Measurements from ENCODE around the gene CFAP161. TPM values are rescaled to one million over a fixed set of nuclear protein-coding genes. Genes with fewer than 3 reads are reported as not detected.
A peak's percentile ranks its signal among the peaks of the same experiment; 100 is the strongest.

CFAP161 gene
- total and polyA plus RNA-seq, 2 donors from 2014 or later, result 0.50 TPM; not detected in 1

DNA sequence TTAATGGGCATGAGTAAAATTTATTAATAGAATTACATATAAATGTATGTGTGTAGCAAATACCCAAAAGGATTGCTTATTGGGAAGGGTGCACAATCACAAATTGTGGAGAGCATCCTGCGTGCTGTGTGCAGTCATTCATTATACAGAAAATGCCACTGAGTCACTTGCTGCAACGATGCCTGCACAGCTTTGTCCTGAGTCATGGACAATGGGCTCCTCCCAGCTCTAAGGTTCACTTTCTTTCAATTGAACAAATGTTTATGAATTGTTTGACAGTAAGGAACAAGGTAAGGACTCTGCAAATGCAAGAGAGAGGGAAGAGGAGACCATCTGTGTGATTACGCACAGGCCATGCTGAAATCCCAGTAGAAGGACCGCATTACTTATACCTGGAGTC, 18.7 kb downstream of the CFAP161 start:
- FAIRE-seq, result no peak

DNA sequence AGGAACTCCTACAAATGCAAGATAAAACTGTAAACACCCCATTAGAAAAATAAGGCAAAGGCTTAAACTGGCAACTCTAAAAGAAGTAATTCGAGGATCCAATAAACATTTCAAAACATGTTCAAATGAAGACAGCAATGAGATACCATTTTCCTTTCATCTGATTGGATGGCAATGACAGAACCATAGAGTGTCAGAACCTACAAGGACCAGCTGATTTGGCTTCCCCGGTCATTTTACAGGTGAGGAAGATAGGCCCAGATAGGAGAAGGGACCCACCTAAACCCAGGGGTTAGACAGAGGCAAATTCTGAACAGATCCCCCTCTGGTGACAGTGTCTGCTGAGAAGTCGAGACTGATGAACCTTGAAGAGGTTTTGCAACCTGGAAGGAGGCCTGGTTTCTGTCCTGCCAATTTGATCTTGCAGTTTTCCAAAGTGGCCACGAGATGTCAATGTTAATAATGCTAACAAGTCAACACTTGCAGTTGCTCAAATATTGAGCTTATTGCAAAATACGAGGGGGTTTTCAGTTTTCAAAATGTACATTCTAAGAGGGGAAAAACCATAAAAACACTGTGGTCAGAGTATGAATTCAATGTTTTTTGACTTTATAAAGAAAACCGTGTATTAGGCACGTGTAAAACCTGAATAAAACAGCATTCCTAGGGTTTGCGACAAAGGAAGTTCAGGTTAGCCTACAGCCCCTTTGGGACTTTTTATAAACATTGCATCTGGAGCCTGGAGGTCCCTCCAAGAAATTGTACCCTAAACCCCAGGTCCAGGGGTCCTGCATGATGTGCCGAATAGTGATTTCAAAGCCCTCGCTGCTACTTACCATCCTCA, 21.5 kb downstream of the CFAP161 start:
- no peaks in the 10 kb centered on the region for H3K9me3 ChIP-seq (ENCODE audit: control insufficient read depth in 2 of 3, insufficient read depth in 1 of 3, low read length in 3 of 3)
- H3K9ac ChIP-seq (ENCODE audit: low read length in 3 of 3), result no peak overlapping the region
- FAIRE-seq (no peak), DNase-seq (peak in 2 of 5 donors; percentile 14 to 41)
- intact Hi-C loops (cut with DNase I), result loop anchor here (10.0 kb wide), 1 partner anchor 109 kb away; no protein-coding TSS in a partner anchor
- H3K4me3 ChIP-seq (ENCODE audit: low read length in 3 of 3), result no peak overlapping the region
- TF ChIP-seq, protein P1, sequence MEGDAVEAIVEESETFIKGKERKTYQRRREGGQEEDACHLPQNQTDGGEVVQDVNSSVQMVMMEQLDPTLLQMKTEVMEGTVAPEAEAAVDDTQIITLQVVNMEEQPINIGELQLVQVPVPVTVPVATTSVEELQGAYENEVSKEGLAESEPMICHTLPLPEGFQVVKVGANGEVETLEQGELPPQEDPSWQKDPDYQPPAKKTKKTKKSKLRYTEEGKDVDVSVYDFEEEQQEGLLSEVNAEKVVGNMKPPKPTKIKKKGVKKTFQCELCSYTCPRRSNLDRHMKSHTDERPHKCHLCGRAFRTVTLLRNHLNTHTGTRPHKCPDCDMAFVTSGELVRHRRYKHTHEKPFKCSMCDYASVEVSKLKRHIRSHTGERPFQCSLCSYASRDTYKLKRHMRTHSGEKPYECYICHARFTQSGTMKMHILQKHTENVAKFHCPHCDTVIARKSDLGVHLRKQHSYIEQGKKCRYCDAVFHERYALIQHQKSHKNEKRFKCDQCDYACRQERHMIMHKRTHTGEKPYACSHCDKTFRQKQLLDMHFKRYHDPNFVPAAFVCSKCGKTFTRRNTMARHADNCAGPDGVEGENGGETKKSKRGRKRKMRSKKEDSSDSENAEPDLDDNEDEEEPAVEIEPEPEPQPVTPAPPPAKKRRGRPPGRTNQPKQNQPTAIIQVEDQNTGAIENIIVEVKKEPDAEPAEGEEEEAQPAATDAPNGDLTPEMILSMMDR (IDR thresholded peaks at IDR 0.05; ENCODE audit: borderline replicate concordance, extremely low read depth, insufficient read depth), result peak; percentile 57
- peaks cover 0 to 3% (median 0%) of the 10 kb centered on the region in 3 donors for H3K4me1 ChIP-seq (ENCODE audit: control insufficient read depth in 2 of 3, insufficient read depth in 2 of 3, low read depth in 1 of 3, low read length in 3 of 3)
- no peak overlapping the region for H3K27ac ChIP-seq (ENCODE audit: low read depth in 2 of 2, low read length in 2 of 2)
- H3K36me3 ChIP-seq (ENCODE audit: control insufficient read depth in 2 of 3, insufficient read depth in 3 of 3, low read length in 3 of 3), result no peaks in the 10 kb centered on the region
- H3K27me3 ChIP-seq (ENCODE audit: control insufficient read depth, insufficient read depth, low read length), result no peaks in the 10 kb centered on the region

More for the DNA sequence above, 18.7 kb downstream of the CFAP161 start:
- intact Hi-C loops (cut with DNase I), result loop anchor here (10.0 kb wide), 1 partner anchor 112 kb away; no protein-coding TSS in a partner anchor
- Histone ChIP-seq H3K27me3 (ENCODE audit: control insufficient read depth, insufficient read depth, low read length) (no peaks in the 10 kb centered on the region), H3K4me3 (ENCODE audit: low read length in 3 of 3) (no peak overlapping the region), H3K9me3 (ENCODE audit: control insufficient read depth in 2 of 3, insufficient read depth in 1 of 3, low read length in 3 of 3) (no peaks in the 10 kb centered on the region), H3K27ac (ENCODE audit: low read depth in 2 of 2, low read length in 2 of 2) (no peak overlapping the region), H3K36me3 (ENCODE audit: control insufficient read depth in 2 of 3, insufficient read depth in 3 of 3, low read length in 3 of 3) (no peaks in the 10 kb centered on the region), H3K4me1 (ENCODE audit: control insufficient read depth in 2 of 3, insufficient read depth in 2 of 3, low read depth in 1 of 3, low read length in 3 of 3) (no peaks in the 10 kb centered on the region), H3K9ac (ENCODE audit: low read length in 3 of 3) (no peak overlapping the region)
- TF ChIP-seq, protein P1 (IDR thresholded peaks at IDR 0.05; ENCODE audit: borderline replicate concordance, extremely low read depth, insufficient read depth), result no peak
- no peak for DNase-seq

DNA sequence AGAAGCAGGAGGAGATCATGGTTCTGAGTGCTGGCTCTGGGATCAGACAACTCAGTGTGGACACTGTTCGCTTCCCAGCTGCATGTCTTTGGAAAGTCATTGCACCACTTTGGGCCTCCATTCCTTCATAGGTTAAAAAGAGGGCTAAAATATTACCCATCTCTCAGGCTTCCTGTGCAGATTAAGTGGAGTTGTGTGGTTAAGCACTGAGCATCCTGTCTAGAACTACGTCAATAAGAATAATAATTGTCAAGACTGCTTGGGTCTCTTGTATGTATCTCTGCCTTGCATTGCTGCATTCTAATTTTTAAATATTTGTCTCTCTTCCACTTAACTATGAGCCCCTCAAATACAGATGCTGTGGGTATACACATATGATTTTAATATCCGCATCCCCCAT, 22.3 kb downstream of the CFAP161 start:
- H3K4me3 ChIP-seq (ENCODE audit: low read length in 3 of 3), result no peak overlapping the region
- no peak overlapping the region for H3K9ac ChIP-seq (ENCODE audit: low read length in 3 of 3)
- intact Hi-C loops (cut with DNase I), result loop anchor here (10.0 kb wide), 1 partner anchor 108 kb away; no protein-coding TSS in a partner anchor
- FAIRE-seq, result no peak
- TF ChIP-seq, protein P1 (IDR thresholded peaks at IDR 0.05; ENCODE audit: borderline replicate concordance, extremely low read depth, insufficient read depth), result no peak
- no peaks in the 10 kb centered on the region for H3K36me3 ChIP-seq (ENCODE audit: control insufficient read depth in 2 of 3, insufficient read depth in 3 of 3, low read length in 3 of 3)
- peaks cover 0 to 7% (median 0%) of the 10 kb centered on the region in 3 donors for H3K4me1 ChIP-seq (ENCODE audit: control insufficient read depth in 2 of 3, insufficient read depth in 2 of 3, low read depth in 1 of 3, low read length in 3 of 3)
- H3K27ac ChIP-seq (ENCODE audit: low read depth in 2 of 2, low read length in 2 of 2), result no peak overlapping the region
- no peaks in the 10 kb centered on the region for H3K27me3 ChIP-seq (ENCODE audit: control insufficient read depth, insufficient read depth, low read length)
- no peaks in the 10 kb centered on the region for H3K9me3 ChIP-seq (ENCODE audit: control insufficient read depth in 2 of 3, insufficient read depth in 1 of 3, low read length in 3 of 3)
- DNase-seq, result no peak
